ENCODE measurements around the gene EEFSEC. TPM values are rescaled to one million over a fixed set of nuclear protein-coding genes. Genes with fewer than 3 reads are reported as not detected.

The EEFSEC gene
- total RNA-seq, 1 donor from 2014 or later, result 16.9 TPM

- DNase-seq (no peak), ATAC-seq (ENCODE audit: poor library complexity) (no peak)
- intact Hi-C loops (cut with DNase I), result no loop called here
These were observed 123.4 kb downstream of the EEFSEC start for GRCh38 chr3:128276577-128277183.

- DNase-seq, result no peak
- intact Hi-C loops (cut with DNase I), result no loop called here
- no peak for ATAC-seq (ENCODE audit: poor library complexity)
These were observed 124.2 kb downstream of the EEFSEC start for GRCh38 chr3:128277378-128278069.

GRCh38 chr3:128278130-128278529 is 124.8 kb downstream of the EEFSEC start:
- intact Hi-C loops (cut with DNase I), result no loop called here
- ATAC-seq (ENCODE audit: poor library complexity) (no peak), DNase-seq (no peak)

GRCh38 chr3:128278761-128279600 is 125.7 kb downstream of the EEFSEC start:
- ATAC-seq (ENCODE audit: poor library complexity) (peak; percentile 80), DNase-seq (peak; percentile 89)
- intact Hi-C loops (cut with DNase I), result no loop called here

- DNase-seq, result no peak
- intact Hi-C loops (cut with DNase I), result no loop called here
- ATAC-seq (ENCODE audit: poor library complexity), result no peak
These were observed 126.3 kb downstream of the EEFSEC start for GRCh38 chr3:128279601-128279880.

GRCh38 chr3:128280481-128281052 is 127.3 kb downstream of the EEFSEC start:
- intact Hi-C loops (cut with DNase I), result no loop called here
- ATAC-seq (ENCODE audit: poor library complexity) (no peak), DNase-seq (no peak)

GRCh38 chr3:128281056-128281455 is 127.8 kb downstream of the EEFSEC start:
- DNase-seq (no peak), ATAC-seq (ENCODE audit: poor library complexity) (no peak)
- intact Hi-C loops (cut with DNase I), result no loop called here

GRCh38 chr3:128281461-128282367 is 128.4 kb downstream of the EEFSEC start:
- intact Hi-C loops (cut with DNase I), result no loop called here
- ATAC-seq (ENCODE audit: poor library complexity) (peak; percentile 19), DNase-seq (no peak)

- ATAC-seq (ENCODE audit: poor library complexity), result peak; percentile 73
- intact Hi-C loops (cut with DNase I), result no loop called here
- peak; percentile 84 for DNase-seq
These were observed 129.3 kb downstream of the EEFSEC start for GRCh38 chr3:128282380-128283196.

GRCh38 chr3:128283421-128283820 is 130.1 kb downstream of the EEFSEC start:
- ATAC-seq (ENCODE audit: poor library complexity), result no peak
- intact Hi-C loops (cut with DNase I), result no loop called here
- DNase-seq, result no peak

GRCh38 chr3:128285042-128285966 is 132.0 kb downstream of the EEFSEC start:
- intact Hi-C loops (cut with DNase I), result no loop called here
- no peak for DNase-seq
- no peak for ATAC-seq (ENCODE audit: poor library complexity)

GRCh38 chr3:128285967-128286321 is 132.7 kb downstream of the EEFSEC start:
- no peak for DNase-seq

GRCh38 chr3:128286691-128287090 is 133.4 kb downstream of the EEFSEC start:
- DNase-seq (no peak), ATAC-seq (ENCODE audit: poor library complexity) (no peak)
- intact Hi-C loops (cut with DNase I), result no loop called here

More at GRCh38 chr3:128285967-128286321, 132.7 kb downstream of the EEFSEC start:
- intact Hi-C loops (cut with DNase I), result no loop called here
- no peak for ATAC-seq (ENCODE audit: poor library complexity)

- ATAC-seq (ENCODE audit: poor library complexity) (no peak), DNase-seq (no peak)
- intact Hi-C loops (cut with DNase I), result no loop called here
These were observed 133.9 kb downstream of the EEFSEC start for GRCh38 chr3:128287216-128287615.

GRCh38 chr3:128289534-128289933 is 136.3 kb downstream of the EEFSEC start:
- intact Hi-C loops (cut with DNase I), result no loop called here
- no peak for ATAC-seq (ENCODE audit: poor library complexity)
- no peak for DNase-seq

GRCh38 chr3:128290484-128290883 is 137.2 kb downstream of the EEFSEC start:
- no peak for ATAC-seq (ENCODE audit: poor library complexity)
- DNase-seq, result no peak
- intact Hi-C loops (cut with DNase I), result no loop called here

- ATAC-seq (ENCODE audit: poor library complexity) (peak; percentile 42), DNase-seq (no peak)
- intact Hi-C loops (cut with DNase I), result no loop called here
These were observed 140.6 kb downstream of the EEFSEC start for GRCh38 chr3:128293930-128294329.
